ENCODE results near the gene RNF146.
A peak's percentile ranks its signal among the peaks of the same experiment; 100 is the strongest.

RNF146 gene

GRCh38 chr6:127262896-127263295 lies 3.8 kb upstream of the RNF146 start:
- peaks cover 6% of the 10 kb centered on the region for H4K20me1 ChIP-seq (ENCODE audit: insufficient read depth, low read length, poor library complexity, severe bottlenecking)
- peaks cover 7% of the 10 kb centered on the region for H3K4me1 ChIP-seq (ENCODE audit: insufficient read depth, low read length, poor library complexity, severe bottlenecking)
- H3K79me2 ChIP-seq (ENCODE audit: insufficient read depth, low read length): peaks cover 12% of the 10 kb centered on the region
- H2AFZ ChIP-seq (ENCODE audit: low read length): no peak overlapping the region
- H3K9me3 ChIP-seq (ENCODE audit: insufficient read depth, low read depth, low read length): no peaks in the 10 kb centered on the region
- no peaks in the 10 kb centered on the region for H3K36me3 ChIP-seq (ENCODE audit: insufficient read depth, low read length)
- no peak overlapping the region for H3K4me3 ChIP-seq (ENCODE audit: low read length, poor library complexity, severe bottlenecking)
- no peak overlapping the region for H3K9ac ChIP-seq (ENCODE audit: low read depth, low read length, poor library complexity, severe bottlenecking)
- no peaks in the 10 kb centered on the region for H3K27me3 ChIP-seq (ENCODE audit: insufficient read depth, low read length, poor library complexity, severe bottlenecking)
- no peaks in the 10 kb centered on the region for H3K9me2 ChIP-seq (replicated peaks; ENCODE audit: low read depth, low read length)
- no peaks in the 10 kb centered on the region for H3F3A ChIP-seq (ENCODE audit: low read depth)
- TF ChIP-seq CTCF (conservative IDR thresholded peaks at IDR 0.05; ENCODE audit: low read length): no peak
- no peak for TF ChIP-seq EZH2phosphoT487 (IDR thresholded peaks at IDR 0.05; ENCODE audit: borderline replicate concordance)
- H3K4me2 ChIP-seq (ENCODE audit: low read depth, low read length, poor library complexity, severe bottlenecking): no peak overlapping the region

- Histone ChIP-seq H3K4me2 (ENCODE audit: low read depth, low read length, poor library complexity, severe bottlenecking) (no peak overlapping the region), H3K36me3 (ENCODE audit: insufficient read depth, low read length) (no peaks in the 10 kb centered on the region), H2AFZ (ENCODE audit: low read length) (no peak overlapping the region), H3K79me2 (ENCODE audit: insufficient read depth, low read length) (peaks cover 17% of the 10 kb centered on the region), H3K27me3 (ENCODE audit: insufficient read depth, low read length, poor library complexity, severe bottlenecking) (no peaks in the 10 kb centered on the region), H3K9me2 (replicated peaks; ENCODE audit: low read depth, low read length) (no peaks in the 10 kb centered on the region), H4K20me1 (ENCODE audit: insufficient read depth, low read length, poor library complexity, severe bottlenecking) (peaks cover 12% of the 10 kb centered on the region), H3K4me3 (ENCODE audit: low read length, poor library complexity, severe bottlenecking) (no peak overlapping the region), H3K4me1 (ENCODE audit: insufficient read depth, low read length, poor library complexity, severe bottlenecking) (peaks cover 7% of the 10 kb centered on the region), H3F3A (ENCODE audit: low read depth) (no peaks in the 10 kb centered on the region), H3K9me3 (ENCODE audit: insufficient read depth, low read depth, low read length) (no peaks in the 10 kb centered on the region), H3K9ac (ENCODE audit: low read depth, low read length, poor library complexity, severe bottlenecking) (no peak overlapping the region)
- TF ChIP-seq CTCF (conservative IDR thresholded peaks at IDR 0.05; ENCODE audit: low read length) (no peak), EZH2phosphoT487 (IDR thresholded peaks at IDR 0.05; ENCODE audit: borderline replicate concordance) (no peak)
Observed at GRCh38 chr6:127263481-127263880, 3.2 kb upstream of the RNF146 start.

- peaks cover 53% of the 10 kb centered on the region for H3K79me2 ChIP-seq (ENCODE audit: insufficient read depth, low read length)
- no peak for TF ChIP-seq EZH2phosphoT487 (IDR thresholded peaks at IDR 0.05; ENCODE audit: borderline replicate concordance)
Observed at GRCh38 chr6:127266892-127267645, 405 bp downstream of the RNF146 start.

More at GRCh38 chr6:127266892-127267645, 405 bp downstream of the RNF146 start:
- Histone ChIP-seq H3K27me3 (ENCODE audit: insufficient read depth, low read length, poor library complexity, severe bottlenecking) (no peaks in the 10 kb centered on the region), H3K4me2 (ENCODE audit: low read depth, low read length, poor library complexity, severe bottlenecking) (peak overlapping the region; percentile 78), H3F3A (ENCODE audit: low read depth) (no peaks in the 10 kb centered on the region), H2AFZ (ENCODE audit: low read length) (peak overlapping the region; percentile 95), H3K4me3 (ENCODE audit: low read length, poor library complexity, severe bottlenecking) (peak overlapping the region; percentile 80), H3K36me3 (ENCODE audit: insufficient read depth, low read length) (no peaks in the 10 kb centered on the region), H3K4me1 (ENCODE audit: insufficient read depth, low read length, poor library complexity, severe bottlenecking) (peaks cover 27% of the 10 kb centered on the region), H3K9ac (ENCODE audit: low read depth, low read length, poor library complexity, severe bottlenecking) (peak overlapping the region; percentile 90), H4K20me1 (ENCODE audit: insufficient read depth, low read length, poor library complexity, severe bottlenecking) (peaks cover 48% of the 10 kb centered on the region), H3K9me2 (replicated peaks; ENCODE audit: low read depth, low read length) (no peaks in the 10 kb centered on the region), H3K9me3 (ENCODE audit: insufficient read depth, low read depth, low read length) (no peaks in the 10 kb centered on the region)

Measured in Loucy (cell line).